BE2C (cell line): ENCODE results near the gene DPYD.

ENCODE experiments used
- DNase-seq: peaks from one replicate; pipeline ENCODE4 v3.0.0-alpha.2; 2020
- H3K27me3 ChIP-seq: fragments of 250-450 bp; sonication (Bioruptor Pico); 2 replicates; pipeline ENCODE4 v1.5.1; 2020; ENCODE audit warnings: mild to moderate bottlenecking
- H3K36me3 ChIP-seq: fragments of 250-450 bp; sonication (Bioruptor Pico); 2 replicates; pipeline ENCODE4 v1.5.1; 2020; ENCODE audit warnings: mild to moderate bottlenecking
- H3K4me1 ChIP-seq: fragments of 250-450 bp; sonication (Bioruptor Pico); 2 replicates; pipeline ENCODE4 v1.5.1; 2020
- H3K4me3 ChIP-seq: 2 replicates; pipeline ENCODE4 v1.5.1; 2011; ENCODE audit warnings: low read depth, low read length
- H3K9me3 ChIP-seq: fragments of 250-450 bp; sonication (Bioruptor Pico); 2 replicates; pipeline ENCODE4 v1.5.1; 2020
- TF ChIP-seq, protein P1 (sequence below): IDR thresholded peaks from 2 replicates; pipeline ENCODE4 v1.5.1; 2012; ENCODE audit warnings: mild to moderate bottlenecking, low read depth, low read length

The DPYD gene

DNA sequence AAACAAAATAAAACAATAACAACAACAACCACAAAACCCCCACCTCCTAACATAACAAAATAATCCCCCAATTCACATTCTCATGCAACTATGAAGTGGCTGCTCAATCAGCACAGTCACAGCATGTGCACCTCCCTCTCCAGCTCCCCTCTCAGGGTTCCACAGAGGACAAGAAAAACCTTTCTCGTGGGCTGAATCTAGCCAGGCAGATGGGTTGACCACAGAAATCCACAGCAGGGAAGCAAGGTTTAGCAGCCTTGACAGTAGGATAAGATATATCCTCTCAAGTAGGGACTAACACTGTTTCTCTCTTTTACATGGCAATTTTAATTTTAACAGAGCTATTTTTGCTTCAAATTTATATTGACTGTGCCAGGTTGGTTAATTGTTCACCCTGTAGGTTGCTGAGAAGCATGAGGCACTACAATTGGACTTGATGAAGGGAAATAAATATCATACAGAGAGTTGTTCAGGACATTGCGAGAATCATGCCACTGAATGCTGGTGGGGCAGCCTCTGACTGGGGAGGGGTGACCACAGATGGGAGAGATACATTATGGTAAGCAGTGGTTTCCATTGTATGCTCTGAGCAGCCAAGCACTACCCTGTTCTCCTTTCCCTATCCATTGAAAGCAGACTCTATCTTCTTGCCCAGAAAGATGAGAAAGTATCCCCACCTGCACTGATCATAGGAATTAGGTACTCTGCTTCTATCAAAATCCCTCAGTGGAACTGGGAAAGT, 535.1 kb downstream of the DPYD start:
- TF ChIP-seq, protein P1, sequence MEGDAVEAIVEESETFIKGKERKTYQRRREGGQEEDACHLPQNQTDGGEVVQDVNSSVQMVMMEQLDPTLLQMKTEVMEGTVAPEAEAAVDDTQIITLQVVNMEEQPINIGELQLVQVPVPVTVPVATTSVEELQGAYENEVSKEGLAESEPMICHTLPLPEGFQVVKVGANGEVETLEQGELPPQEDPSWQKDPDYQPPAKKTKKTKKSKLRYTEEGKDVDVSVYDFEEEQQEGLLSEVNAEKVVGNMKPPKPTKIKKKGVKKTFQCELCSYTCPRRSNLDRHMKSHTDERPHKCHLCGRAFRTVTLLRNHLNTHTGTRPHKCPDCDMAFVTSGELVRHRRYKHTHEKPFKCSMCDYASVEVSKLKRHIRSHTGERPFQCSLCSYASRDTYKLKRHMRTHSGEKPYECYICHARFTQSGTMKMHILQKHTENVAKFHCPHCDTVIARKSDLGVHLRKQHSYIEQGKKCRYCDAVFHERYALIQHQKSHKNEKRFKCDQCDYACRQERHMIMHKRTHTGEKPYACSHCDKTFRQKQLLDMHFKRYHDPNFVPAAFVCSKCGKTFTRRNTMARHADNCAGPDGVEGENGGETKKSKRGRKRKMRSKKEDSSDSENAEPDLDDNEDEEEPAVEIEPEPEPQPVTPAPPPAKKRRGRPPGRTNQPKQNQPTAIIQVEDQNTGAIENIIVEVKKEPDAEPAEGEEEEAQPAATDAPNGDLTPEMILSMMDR, result no peak
- Histone ChIP-seq H3K27me3 (no peaks in the 10 kb centered on the region), H3K36me3 (no peaks in the 10 kb centered on the region), H3K4me3 (no peak overlapping the region), H3K9me3 (no peaks in the 10 kb centered on the region), H3K4me1 (no peaks in the 10 kb centered on the region)
- no peak for DNase-seq

DNA sequence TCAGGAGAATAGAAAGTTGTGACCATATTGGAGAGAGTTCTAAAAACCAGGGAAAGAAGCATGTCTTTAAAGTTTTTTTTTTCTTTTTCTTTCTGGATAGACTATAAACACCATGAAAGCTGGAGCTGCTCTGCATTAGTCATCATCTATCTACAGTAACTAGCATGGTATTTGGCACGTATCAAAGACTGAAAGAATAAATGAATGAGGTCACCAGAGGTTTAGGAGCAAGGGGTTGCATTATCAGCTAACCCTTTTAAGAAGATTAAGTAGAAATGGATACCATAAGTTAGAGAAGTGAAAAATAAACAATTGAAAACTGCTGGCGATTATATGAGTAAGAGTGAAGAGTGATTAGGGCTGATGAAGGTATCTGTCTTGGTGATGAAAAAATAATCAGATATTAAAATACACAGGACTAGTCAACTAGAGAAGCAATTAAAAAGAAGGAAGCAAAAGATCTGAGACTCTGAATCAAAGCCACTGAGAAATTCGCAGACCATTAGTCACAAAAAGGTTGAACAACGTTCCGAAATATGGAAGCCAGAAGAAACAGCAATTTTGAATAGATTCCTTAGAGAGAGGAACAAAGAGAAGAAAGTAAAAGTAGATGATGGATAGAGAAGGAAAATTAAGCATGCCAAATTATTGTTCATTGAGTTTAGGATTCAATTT, 536.4 kb downstream of the DPYD start:
- H3K4me3 ChIP-seq, result no peak overlapping the region
- no peak for DNase-seq
- H3K4me1 ChIP-seq, result no peaks in the 10 kb centered on the region
- no peaks in the 10 kb centered on the region for H3K36me3 ChIP-seq
- H3K9me3 ChIP-seq, result no peaks in the 10 kb centered on the region
- TF ChIP-seq, protein P1, result no peak
- H3K27me3 ChIP-seq, result no peaks in the 10 kb centered on the region

DNA sequence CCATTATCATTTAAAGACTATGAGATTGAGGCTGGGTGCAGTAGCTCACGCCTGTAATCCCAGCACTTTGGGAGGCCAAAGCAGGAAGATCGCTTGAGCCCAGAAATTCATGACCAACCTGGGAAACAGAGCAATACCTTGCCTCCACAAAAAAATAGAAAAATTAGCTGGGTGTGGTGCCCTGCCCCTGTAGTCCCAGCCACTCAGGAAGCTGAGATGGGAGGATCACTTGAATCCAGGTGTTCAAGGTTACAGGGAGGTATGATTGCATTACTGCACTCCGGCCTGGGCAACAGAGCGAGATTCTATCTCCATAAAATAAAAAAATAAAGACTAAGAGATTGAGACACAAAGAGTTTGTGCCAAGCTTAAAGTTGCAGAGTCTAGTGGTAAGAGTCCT, 537.0 kb downstream of the DPYD start:
- Histone ChIP-seq H3K9me3 (no peaks in the 10 kb centered on the region), H3K4me1 (no peaks in the 10 kb centered on the region), H3K36me3 (no peaks in the 10 kb centered on the region), H3K27me3 (no peaks in the 10 kb centered on the region), H3K4me3 (no peak overlapping the region)
- no peak for DNase-seq
- TF ChIP-seq, protein P1, result no peak

DNA sequence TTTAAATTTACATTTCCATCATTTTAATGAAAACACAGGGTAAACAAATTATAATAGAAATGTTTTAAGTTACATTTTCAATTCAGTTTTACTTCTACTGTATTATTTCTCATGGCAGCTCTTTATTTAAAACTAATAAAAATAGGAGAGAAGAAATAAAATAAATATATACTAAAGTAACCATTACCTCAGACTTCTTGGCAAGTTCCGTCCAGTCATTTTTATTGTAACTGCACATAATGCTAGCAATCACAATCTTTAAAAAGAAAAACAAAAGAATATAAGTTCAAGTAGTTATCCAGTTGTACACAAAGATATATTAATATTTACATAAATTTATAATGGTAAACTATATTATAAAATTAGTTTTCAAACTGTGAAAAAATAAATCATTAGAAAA, 538.6 kb downstream of the DPYD start:
- no peaks in the 10 kb centered on the region for H3K27me3 ChIP-seq
- H3K4me3 ChIP-seq, result no peak overlapping the region
- no peaks in the 10 kb centered on the region for H3K4me1 ChIP-seq
- TF ChIP-seq, protein P1, result no peak
- no peak for DNase-seq
- H3K9me3 ChIP-seq, result no peaks in the 10 kb centered on the region
- H3K36me3 ChIP-seq, result no peaks in the 10 kb centered on the region

DNA sequence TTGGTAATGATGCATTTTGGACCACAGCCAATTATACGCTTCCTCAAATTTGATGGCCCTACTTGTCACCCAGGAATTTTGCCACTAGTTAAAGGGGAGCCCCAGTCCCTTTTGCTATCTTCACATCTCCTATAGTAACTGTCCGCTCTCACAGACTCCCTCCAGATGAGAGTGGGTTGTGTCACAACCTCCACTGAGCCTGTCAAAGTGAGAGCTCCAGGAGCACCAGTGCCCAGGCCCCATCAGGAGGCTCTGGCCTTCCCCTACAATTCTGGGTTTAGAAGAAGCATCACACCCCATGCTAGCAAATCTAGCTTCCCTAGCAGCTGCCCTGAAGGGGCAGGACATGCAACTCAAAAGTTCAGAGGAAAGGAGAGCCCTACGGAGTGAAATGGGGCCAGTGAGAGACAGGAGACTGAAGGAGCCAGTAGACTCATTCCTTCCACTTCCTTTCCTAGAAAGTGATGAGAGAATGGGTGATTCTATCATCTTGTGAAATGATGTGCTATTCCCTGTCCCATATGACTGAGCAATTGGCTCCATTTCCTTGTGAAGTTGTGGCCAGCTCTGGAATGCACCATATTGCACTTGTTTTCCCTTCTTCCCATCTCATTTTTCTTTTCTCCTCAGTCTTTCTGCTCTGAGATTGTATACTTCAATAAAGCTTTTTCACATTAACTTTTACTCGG, 541.3 kb downstream of the DPYD start:
- no peaks in the 10 kb centered on the region; the same call in 1 of the 2 replicates for H3K9me3 ChIP-seq
- no peaks in the 10 kb centered on the region for H3K36me3 ChIP-seq
- no peak overlapping the region for H3K4me3 ChIP-seq
- DNase-seq, result no peak
- H3K27me3 ChIP-seq, result no peaks in the 10 kb centered on the region
- TF ChIP-seq, protein P1, result no peak
- H3K4me1 ChIP-seq, result no peaks in the 10 kb centered on the region
